ENCODE data around the gene CUL3. TPM values are rescaled to one million over a fixed set of nuclear protein-coding genes. Genes with fewer than 3 reads are reported as not detected.

Gene CUL3
- total RNA-seq, 1 experiment from 2014 or later, result 140 TPM

DNA sequence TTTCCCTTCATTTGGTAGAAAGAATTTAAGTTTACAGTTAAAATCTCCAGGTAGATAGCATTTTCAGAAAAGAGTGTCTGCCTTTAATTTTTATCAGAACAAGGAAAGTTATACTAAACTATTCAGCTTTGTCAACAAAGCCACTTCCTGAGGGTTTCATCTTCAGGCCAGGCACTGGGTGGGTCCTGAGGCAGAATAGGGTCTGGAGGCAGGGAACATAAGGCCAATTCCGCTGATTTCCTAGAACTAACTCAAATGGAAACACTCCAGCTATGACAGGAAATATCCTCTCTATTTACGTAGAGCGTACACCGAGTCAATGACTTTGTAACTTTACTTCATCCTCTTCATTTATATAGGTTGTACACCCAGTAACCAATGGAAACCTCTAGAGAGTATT lies 150.5 kb downstream of the CUL3 start:
- H3K9me3 ChIP-seq (ENCODE audit: low read depth, low read length, poor library complexity, severe bottlenecking), result no peaks in the 10 kb centered on the region
- ChIA-PET CTCF (interaction anchor here (0.6 kb wide), 1 partner anchor 522 kb away, joined by 7 read pairs; no protein-coding TSS in a partner anchor), POLR2A (ENCODE audit: low non-redundant PET) (no interaction called here)
- H3K27me3 ChIP-seq (replicated peaks; ENCODE audit: insufficient read depth, low read depth, low read length, poor library complexity), result no peaks in the 10 kb centered on the region
- intact Hi-C loops (cut with micrococcal nuclease; ENCODE audit: unreplicated experiment), result no loop called here
- no peak for TF ChIP-seq EZH2 (IDR thresholded peaks at IDR 0.05; ENCODE audit: borderline replicate concordance, low read depth, low read length, poor library complexity, severe bottlenecking)
- TF ChIP-seq, protein P1, sequence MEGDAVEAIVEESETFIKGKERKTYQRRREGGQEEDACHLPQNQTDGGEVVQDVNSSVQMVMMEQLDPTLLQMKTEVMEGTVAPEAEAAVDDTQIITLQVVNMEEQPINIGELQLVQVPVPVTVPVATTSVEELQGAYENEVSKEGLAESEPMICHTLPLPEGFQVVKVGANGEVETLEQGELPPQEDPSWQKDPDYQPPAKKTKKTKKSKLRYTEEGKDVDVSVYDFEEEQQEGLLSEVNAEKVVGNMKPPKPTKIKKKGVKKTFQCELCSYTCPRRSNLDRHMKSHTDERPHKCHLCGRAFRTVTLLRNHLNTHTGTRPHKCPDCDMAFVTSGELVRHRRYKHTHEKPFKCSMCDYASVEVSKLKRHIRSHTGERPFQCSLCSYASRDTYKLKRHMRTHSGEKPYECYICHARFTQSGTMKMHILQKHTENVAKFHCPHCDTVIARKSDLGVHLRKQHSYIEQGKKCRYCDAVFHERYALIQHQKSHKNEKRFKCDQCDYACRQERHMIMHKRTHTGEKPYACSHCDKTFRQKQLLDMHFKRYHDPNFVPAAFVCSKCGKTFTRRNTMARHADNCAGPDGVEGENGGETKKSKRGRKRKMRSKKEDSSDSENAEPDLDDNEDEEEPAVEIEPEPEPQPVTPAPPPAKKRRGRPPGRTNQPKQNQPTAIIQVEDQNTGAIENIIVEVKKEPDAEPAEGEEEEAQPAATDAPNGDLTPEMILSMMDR (conservative IDR thresholded peaks at IDR 0.05; ENCODE audit: low read depth, low read length), result no peak
- H3K4me1 ChIP-seq (ENCODE audit: insufficient read depth, low read length, poor library complexity, severe bottlenecking), result no peaks in the 10 kb centered on the region
- H3K27ac ChIP-seq (ENCODE audit: low read depth, low read length, poor library complexity, severe bottlenecking), result no peak overlapping the region
- BruUV-seq (replicated peaks), result no TSS peak
- H3K4me3 ChIP-seq (ENCODE audit: low read depth, low read length, poor library complexity, severe bottlenecking), result no peak overlapping the region
- no peaks in the 10 kb centered on the region for H3K36me3 ChIP-seq (ENCODE audit: insufficient read depth, low read length, poor library complexity, severe bottlenecking)
- no peak for DNase-seq (ENCODE audit: low spot score)

DNA sequence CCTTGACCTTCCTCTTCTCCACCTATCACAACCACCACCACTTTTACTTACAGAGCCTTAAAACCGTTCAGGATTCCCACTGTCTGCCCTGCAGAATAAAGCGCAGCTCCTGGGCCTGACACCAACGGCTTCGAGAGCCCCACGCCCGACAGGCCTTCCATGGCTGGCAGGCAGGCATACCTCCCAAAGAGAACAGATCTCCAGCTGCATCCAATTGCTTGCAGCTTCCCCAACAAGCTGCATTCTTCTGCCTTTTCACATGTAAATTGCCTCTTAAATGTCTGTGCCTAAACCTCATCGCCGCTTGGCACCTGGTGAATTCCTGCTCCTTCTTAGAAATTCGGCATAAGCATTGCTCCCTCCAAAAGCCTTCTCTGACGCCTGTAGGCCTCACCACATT lies 151.7 kb downstream of the CUL3 start:
- no peak overlapping the region for H3K27ac ChIP-seq (ENCODE audit: low read depth, low read length, poor library complexity, severe bottlenecking)
- H3K9me3 ChIP-seq (ENCODE audit: low read depth, low read length, poor library complexity, severe bottlenecking), result no peaks in the 10 kb centered on the region
- TF ChIP-seq EZH2 (IDR thresholded peaks at IDR 0.05; ENCODE audit: borderline replicate concordance, low read depth, low read length, poor library complexity, severe bottlenecking), result no peak
- TF ChIP-seq, protein P1 (conservative IDR thresholded peaks at IDR 0.05; ENCODE audit: low read depth, low read length), result no peak
- no peak overlapping the region for H3K4me3 ChIP-seq (ENCODE audit: low read depth, low read length, poor library complexity, severe bottlenecking)
- ChIA-PET CTCF (no interaction called here), POLR2A (ENCODE audit: low non-redundant PET) (no interaction called here)
- H3K4me1 ChIP-seq (ENCODE audit: insufficient read depth, low read length, poor library complexity, severe bottlenecking), result no peaks in the 10 kb centered on the region
- no peaks in the 10 kb centered on the region for H3K27me3 ChIP-seq (replicated peaks; ENCODE audit: insufficient read depth, low read depth, low read length, poor library complexity)
- no peak for DNase-seq (ENCODE audit: low spot score)
- intact Hi-C loops (cut with micrococcal nuclease; ENCODE audit: unreplicated experiment), result no loop called here
- no TSS peak for BruUV-seq (replicated peaks)
- no peaks in the 10 kb centered on the region for H3K36me3 ChIP-seq (ENCODE audit: insufficient read depth, low read length, poor library complexity, severe bottlenecking)

DNA sequence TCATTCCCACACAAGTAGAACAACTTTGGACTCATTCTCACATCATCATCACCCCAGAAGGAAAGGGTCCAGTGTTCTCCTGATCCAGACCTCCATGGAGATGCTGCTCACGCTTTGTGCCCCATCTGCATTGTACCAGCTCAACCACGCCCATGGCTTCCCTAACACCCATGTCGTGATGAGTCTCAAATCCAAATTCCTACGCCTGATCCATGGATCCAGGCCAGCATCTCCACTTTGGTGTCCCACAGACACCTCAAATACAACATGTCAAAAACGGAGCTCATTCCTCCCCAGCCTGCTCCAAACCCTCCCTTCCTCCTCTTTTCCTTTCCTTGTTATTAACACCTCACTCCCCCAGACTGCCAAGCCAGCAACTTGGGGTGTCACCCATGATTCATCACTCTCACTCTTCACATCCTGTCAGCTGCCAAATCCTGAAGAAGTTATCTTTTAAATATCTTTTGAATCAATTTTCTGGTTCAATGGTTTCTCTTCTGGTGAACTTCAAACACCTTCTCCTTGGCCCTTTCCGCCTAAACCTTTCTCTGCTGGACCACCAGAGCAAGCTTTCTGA lies 153.1 kb downstream of the CUL3 start:
- ChIA-PET POLR2A (ENCODE audit: low non-redundant PET) (no interaction called here), CTCF (no interaction called here)
- Histone ChIP-seq H3K36me3 (ENCODE audit: insufficient read depth, low read length, poor library complexity, severe bottlenecking) (no peaks in the 10 kb centered on the region), H3K27me3 (replicated peaks; ENCODE audit: insufficient read depth, low read depth, low read length, poor library complexity) (no peaks in the 10 kb centered on the region), H3K4me3 (ENCODE audit: low read depth, low read length, poor library complexity, severe bottlenecking) (no peak overlapping the region), H3K4me1 (ENCODE audit: insufficient read depth, low read length, poor library complexity, severe bottlenecking) (no peaks in the 10 kb centered on the region), H3K27ac (ENCODE audit: low read depth, low read length, poor library complexity, severe bottlenecking) (no peak overlapping the region), H3K9me3 (ENCODE audit: low read depth, low read length, poor library complexity, severe bottlenecking) (no peaks in the 10 kb centered on the region)
- intact Hi-C loops (cut with micrococcal nuclease; ENCODE audit: unreplicated experiment), result no loop called here
- no peak for DNase-seq (ENCODE audit: low spot score)
- no TSS peak for BruUV-seq (replicated peaks)
- TF ChIP-seq EZH2 (IDR thresholded peaks at IDR 0.05; ENCODE audit: borderline replicate concordance, low read depth, low read length, poor library complexity, severe bottlenecking), result no peak
- TF ChIP-seq, protein P1 (conservative IDR thresholded peaks at IDR 0.05; ENCODE audit: low read depth, low read length), result no peak

Measured in A673 (cell line).